ENCODE results near the gene ERRFI1.

ERRFI1 gene

GRCh38 chr1:7964476-7964875 lies 61.6 kb downstream of the ERRFI1 start:
- TF ChIP-seq POLR2AphosphoS5 (IDR thresholded peaks at IDR 0.05; ENCODE audit: low read depth, low read length) = no peak
- TF ChIP-seq SIN3A (IDR thresholded peaks at IDR 0.05; ENCODE audit: borderline replicate concordance, insufficient read depth, low read length) = no peak
- no peak for TF ChIP-seq FOXP2 (optimal IDR thresholded peaks at IDR 0.05; ENCODE audit: borderline replicate concordance, extremely low read depth, extremely low read length, insufficient read depth)
- TF ChIP-seq REST (IDR thresholded peaks at IDR 0.05; ENCODE audit: insufficient read depth in 1 of 2, low read depth in 2 of 2, low read length in 2 of 2) = no peak
- no peak for TF ChIP-seq TAF1 (IDR thresholded peaks at IDR 0.05; ENCODE audit: borderline replicate concordance, insufficient read depth, low read length)

GRCh38 chr1:7962636-7963377 lies 63.3 kb downstream of the ERRFI1 start:
- TF ChIP-seq SIN3A (IDR thresholded peaks at IDR 0.05; ENCODE audit: borderline replicate concordance, insufficient read depth, low read length) (no peak), FOXP2 (optimal IDR thresholded peaks at IDR 0.05; ENCODE audit: borderline replicate concordance, extremely low read depth, extremely low read length, insufficient read depth) (no peak), POLR2AphosphoS5 (IDR thresholded peaks at IDR 0.05; ENCODE audit: low read depth, low read length) (no peak), REST (IDR thresholded peaks at IDR 0.05; ENCODE audit: insufficient read depth in 1 of 2, low read depth in 2 of 2, low read length in 2 of 2) (no peak), TAF1 (IDR thresholded peaks at IDR 0.05; ENCODE audit: borderline replicate concordance, insufficient read depth, low read length) (no peak)

GRCh38 chr1:7962014-7962335 lies 64.1 kb downstream of the ERRFI1 start:
- TF ChIP-seq SIN3A (IDR thresholded peaks at IDR 0.05; ENCODE audit: borderline replicate concordance, insufficient read depth, low read length) = no peak
- no peak for TF ChIP-seq FOXP2 (optimal IDR thresholded peaks at IDR 0.05; ENCODE audit: borderline replicate concordance, extremely low read depth, extremely low read length, insufficient read depth)
- TF ChIP-seq REST (IDR thresholded peaks at IDR 0.05; ENCODE audit: insufficient read depth in 1 of 2, low read depth in 2 of 2, low read length in 2 of 2) = no peak
- TF ChIP-seq TAF1 (IDR thresholded peaks at IDR 0.05; ENCODE audit: borderline replicate concordance, insufficient read depth, low read length) = no peak
- no peak for TF ChIP-seq POLR2AphosphoS5 (IDR thresholded peaks at IDR 0.05; ENCODE audit: low read depth, low read length)

Data from PFSK-1 (cell line).